ENCODE data around the gene DMTF1. TPM values are rescaled to one million over a fixed set of nuclear protein-coding genes. Genes with fewer than 3 reads are reported as not detected.

Gene DMTF1
- total and polyA plus RNA-seq, 9 of the 15 experiments (the other 6 are each of a cell fraction or from before 2014, with no cell fraction given), result 25.7 to 208 (median 74.7) TPM

DNA sequence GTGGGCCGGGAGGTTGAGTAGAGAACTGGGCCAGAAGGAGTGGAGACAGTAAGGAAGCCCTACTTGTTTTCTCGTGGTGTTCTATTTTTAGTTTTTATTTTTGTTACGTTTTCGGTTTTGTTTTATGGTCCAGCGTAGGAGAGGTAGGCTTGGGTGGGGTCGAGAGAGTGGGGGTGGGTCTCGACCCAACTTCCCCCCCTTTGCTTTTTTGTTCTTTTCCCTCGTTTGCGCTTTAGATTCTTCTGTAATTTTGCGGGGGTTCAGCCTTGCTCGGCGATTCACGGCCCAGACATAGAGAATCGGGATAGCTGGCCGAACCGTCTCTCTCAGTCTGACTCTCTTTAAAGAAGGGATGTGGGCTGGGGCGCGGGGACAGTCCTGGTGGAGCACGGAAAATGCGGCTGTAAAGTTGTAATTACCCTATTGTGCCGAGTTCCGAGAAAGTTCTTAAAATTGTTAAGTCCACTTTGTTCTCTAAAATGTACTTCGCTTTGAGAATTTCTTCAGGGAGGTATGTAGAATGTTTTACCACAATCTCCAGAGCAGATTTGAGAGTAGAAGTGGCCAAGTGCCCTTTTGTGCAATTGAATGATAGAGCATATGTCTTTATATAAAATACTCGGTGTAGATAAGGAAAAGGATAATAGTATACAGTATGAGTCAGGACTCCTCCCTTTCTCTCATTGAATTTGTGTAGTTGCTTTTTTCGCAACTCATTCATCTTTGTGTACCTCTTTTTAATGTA lies 816 bp downstream of the DMTF1 start (continued):
- TF ChIP-seq, protein P1, sequence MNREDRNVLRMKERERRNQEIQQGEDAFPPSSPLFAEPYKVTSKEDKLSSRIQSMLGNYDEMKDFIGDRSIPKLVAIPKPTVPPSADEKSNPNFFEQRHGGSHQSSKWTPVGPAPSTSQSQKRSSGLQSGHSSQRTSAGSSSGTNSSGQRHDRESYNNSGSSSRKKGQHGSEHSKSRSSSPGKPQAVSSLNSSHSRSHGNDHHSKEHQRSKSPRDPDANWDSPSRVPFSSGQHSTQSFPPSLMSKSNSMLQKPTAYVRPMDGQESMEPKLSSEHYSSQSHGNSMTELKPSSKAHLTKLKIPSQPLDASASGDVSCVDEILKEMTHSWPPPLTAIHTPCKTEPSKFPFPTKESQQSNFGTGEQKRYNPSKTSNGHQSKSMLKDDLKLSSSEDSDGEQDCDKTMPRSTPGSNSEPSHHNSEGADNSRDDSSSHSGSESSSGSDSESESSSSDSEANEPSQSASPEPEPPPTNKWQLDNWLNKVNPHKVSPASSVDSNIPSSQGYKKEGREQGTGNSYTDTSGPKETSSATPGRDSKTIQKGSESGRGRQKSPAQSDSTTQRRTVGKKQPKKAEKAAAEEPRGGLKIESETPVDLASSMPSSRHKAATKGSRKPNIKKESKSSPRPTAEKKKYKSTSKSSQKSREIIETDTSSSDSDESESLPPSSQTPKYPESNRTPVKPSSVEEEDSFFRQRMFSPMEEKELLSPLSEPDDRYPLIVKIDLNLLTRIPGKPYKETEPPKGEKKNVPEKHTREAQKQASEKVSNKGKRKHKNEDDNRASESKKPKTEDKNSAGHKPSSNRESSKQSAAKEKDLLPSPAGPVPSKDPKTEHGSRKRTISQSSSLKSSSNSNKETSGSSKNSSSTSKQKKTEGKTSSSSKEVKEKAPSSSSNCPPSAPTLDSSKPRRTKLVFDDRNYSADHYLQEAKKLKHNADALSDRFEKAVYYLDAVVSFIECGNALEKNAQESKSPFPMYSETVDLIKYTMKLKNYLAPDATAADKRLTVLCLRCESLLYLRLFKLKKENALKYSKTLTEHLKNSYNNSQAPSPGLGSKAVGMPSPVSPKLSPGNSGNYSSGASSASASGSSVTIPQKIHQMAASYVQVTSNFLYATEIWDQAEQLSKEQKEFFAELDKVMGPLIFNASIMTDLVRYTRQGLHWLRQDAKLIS (CRISPR knock-in tag; IDR thresholded peaks at IDR 0.05), result no peak
- TF ChIP-seq GTF2E2 (tag; IDR thresholded peaks at IDR 0.05) (peak; percentile 3; the same call in 1 of the 2 replicates), HLTF (IDR thresholded peaks at IDR 0.05) (peak; percentile 81), KHSRP (IDR thresholded peaks at IDR 0.05) (0 out of 2 replicates have a peak, but pooled peaks have one; percentile 16), NFATC3 (IDR thresholded peaks at IDR 0.05) (0 out of 2 replicates have a peak, but pooled peaks have one; percentile 21)
- TF ChIP-seq, protein P2, sequence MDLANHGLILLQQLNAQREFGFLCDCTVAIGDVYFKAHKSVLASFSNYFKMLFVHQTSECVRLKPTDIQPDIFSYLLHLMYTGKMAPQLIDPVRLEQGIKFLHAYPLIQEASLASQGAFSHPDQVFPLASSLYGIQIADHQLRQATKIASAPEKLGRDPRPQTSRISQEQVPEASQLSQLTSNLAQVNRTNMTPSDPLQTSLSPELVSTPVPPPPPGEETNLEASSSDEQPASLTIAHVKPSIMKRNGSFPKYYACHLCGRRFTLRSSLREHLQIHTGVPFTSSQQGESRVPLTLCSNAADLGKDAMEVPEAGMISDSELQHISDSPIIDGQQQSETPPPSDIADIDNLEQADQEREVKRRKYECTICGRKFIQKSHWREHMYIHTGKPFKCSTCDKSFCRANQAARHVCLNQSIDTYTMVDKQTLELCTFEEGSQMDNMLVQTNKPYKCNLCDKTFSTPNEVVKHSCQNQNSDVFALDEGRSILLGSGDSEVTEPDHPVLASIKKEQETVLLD (IDR thresholded peaks at IDR 0.05), result 0 out of 2 replicates have a peak, but pooled peaks have one; percentile 25
- TF ChIP-seq, protein P3, sequence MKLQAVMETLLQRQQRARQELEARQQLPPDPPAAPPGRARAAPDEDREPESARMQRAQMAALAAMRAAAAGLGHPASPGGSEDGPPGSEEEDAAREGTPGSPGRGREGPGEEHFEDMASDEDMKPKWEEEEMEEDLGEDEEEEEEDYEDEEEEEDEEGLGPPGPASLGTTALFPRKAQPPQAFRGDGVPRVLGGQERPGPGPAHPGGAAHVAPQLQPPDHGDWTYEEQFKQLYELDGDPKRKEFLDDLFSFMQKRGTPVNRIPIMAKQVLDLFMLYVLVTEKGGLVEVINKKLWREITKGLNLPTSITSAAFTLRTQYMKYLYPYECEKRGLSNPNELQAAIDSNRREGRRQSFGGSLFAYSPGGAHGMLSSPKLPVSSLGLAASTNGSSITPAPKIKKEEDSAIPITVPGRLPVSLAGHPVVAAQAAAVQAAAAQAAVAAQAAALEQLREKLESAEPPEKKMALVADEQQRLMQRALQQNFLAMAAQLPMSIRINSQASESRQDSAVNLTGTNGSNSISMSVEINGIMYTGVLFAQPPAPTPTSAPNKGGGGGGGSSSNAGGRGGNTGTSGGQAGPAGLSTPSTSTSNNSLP (IDR thresholded peaks at IDR 0.05; ENCODE audit: borderline replicate concordance, low read depth, low read length), result peak; percentile 97; the same call in 1 of the 2 replicates

Measured in K562 (cell line).